ENCODE data around the gene PEX14.

Gene PEX14

DNA sequence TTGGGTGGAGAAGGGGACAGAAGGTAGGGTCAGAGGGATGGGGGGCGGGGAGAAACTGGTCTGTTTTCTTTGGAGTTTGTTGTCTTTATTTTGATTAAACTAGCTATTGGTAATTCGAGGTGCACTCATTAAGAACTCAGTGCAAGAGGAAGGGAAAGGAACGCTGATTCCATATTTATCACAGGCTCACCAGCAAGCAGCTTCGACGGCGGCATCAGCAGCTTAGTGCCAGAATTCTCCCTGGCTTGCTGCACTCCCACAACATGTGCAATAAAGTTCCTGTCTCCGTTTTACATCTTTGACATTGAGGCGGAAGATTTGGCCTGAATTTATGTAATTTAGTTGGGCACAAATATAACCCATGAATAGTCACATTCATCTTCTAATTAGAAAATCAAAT is 57.6 kb downstream of the PEX14 start:
- TF ChIP-seq EZH2phosphoT487 (conservative IDR thresholded peaks at IDR 0.05; ENCODE audit: low read length), result no peak
- TF ChIP-seq, protein P1, sequence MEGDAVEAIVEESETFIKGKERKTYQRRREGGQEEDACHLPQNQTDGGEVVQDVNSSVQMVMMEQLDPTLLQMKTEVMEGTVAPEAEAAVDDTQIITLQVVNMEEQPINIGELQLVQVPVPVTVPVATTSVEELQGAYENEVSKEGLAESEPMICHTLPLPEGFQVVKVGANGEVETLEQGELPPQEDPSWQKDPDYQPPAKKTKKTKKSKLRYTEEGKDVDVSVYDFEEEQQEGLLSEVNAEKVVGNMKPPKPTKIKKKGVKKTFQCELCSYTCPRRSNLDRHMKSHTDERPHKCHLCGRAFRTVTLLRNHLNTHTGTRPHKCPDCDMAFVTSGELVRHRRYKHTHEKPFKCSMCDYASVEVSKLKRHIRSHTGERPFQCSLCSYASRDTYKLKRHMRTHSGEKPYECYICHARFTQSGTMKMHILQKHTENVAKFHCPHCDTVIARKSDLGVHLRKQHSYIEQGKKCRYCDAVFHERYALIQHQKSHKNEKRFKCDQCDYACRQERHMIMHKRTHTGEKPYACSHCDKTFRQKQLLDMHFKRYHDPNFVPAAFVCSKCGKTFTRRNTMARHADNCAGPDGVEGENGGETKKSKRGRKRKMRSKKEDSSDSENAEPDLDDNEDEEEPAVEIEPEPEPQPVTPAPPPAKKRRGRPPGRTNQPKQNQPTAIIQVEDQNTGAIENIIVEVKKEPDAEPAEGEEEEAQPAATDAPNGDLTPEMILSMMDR (IDR thresholded peaks at IDR 0.05; ENCODE audit: insufficient read depth, low read length, poor library complexity, severe bottlenecking), result no peak
- Histone ChIP-seq H3K4me2 (ENCODE audit: low read depth, low read length, poor library complexity, severe bottlenecking) (no peak overlapping the region), H3K9me3 (ENCODE audit: insufficient read depth, low read length) (no peaks in the 10 kb centered on the region), H3K9ac (ENCODE audit: low read length) (no peak overlapping the region), H2AFZ (ENCODE audit: low read depth, low read length, severe bottlenecking) (no peak overlapping the region), H3K4me3 (ENCODE audit: insufficient read depth, low read length, poor library complexity, severe bottlenecking) (no peak overlapping the region), H3K9me2 (replicated peaks; ENCODE audit: insufficient read depth, low read length) (no peaks in the 10 kb centered on the region), H3K79me2 (ENCODE audit: insufficient read depth, low read length) (no peaks in the 10 kb centered on the region), H3F3A (ENCODE audit: insufficient read depth) (no peaks in the 10 kb centered on the region), H3K27ac (ENCODE audit: low read depth, low read length) (no peak overlapping the region), H4K20me1 (ENCODE audit: low read depth, low read length) (no peaks in the 10 kb centered on the region), H3K27me3 (ENCODE audit: low read length) (no peaks in the 10 kb centered on the region), H3K36me3 (ENCODE audit: low read length) (no peaks in the 10 kb centered on the region)

DNA sequence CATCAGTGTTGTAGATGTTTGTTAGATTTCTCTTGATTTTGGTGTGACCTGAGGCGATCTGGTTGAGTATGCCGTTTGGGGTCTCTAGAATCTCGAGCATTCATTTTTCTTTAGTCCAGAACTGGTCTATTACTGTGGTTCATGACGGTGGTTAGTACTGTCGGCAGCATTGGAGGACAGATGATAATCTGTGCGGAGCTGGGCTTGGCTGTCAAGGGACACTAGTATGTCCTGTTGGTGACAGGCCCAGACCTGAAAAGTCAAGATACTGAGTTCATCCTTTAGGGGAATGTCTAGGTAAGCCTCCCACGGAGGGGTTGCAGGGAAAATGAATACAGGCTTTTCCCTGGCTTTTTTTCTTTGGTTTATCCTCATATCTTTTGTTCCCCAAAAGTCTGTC is 59.8 kb downstream of the PEX14 start:
- Histone ChIP-seq H3K27ac (ENCODE audit: low read depth, low read length) (no peak overlapping the region), H3K36me3 (ENCODE audit: low read length) (no peaks in the 10 kb centered on the region), H4K20me1 (ENCODE audit: low read depth, low read length) (no peaks in the 10 kb centered on the region), H3K9me2 (replicated peaks; ENCODE audit: insufficient read depth, low read length) (no peaks in the 10 kb centered on the region), H2AFZ (ENCODE audit: low read depth, low read length, severe bottlenecking) (no peak overlapping the region), H3K4me2 (ENCODE audit: low read depth, low read length, poor library complexity, severe bottlenecking) (no peak overlapping the region), H3F3A (ENCODE audit: insufficient read depth) (no peaks in the 10 kb centered on the region), H3K9me3 (ENCODE audit: insufficient read depth, low read length) (no peaks in the 10 kb centered on the region), H3K9ac (ENCODE audit: low read length) (no peak overlapping the region), H3K79me2 (ENCODE audit: insufficient read depth, low read length) (no peaks in the 10 kb centered on the region), H3K4me3 (ENCODE audit: insufficient read depth, low read length, poor library complexity, severe bottlenecking) (no peak overlapping the region), H3K27me3 (ENCODE audit: low read length) (no peaks in the 10 kb centered on the region)
- no peak for TF ChIP-seq EZH2phosphoT487 (conservative IDR thresholded peaks at IDR 0.05; ENCODE audit: low read length)
- TF ChIP-seq, protein P1 (IDR thresholded peaks at IDR 0.05; ENCODE audit: insufficient read depth, low read length, poor library complexity, severe bottlenecking), result no peak

DNA sequence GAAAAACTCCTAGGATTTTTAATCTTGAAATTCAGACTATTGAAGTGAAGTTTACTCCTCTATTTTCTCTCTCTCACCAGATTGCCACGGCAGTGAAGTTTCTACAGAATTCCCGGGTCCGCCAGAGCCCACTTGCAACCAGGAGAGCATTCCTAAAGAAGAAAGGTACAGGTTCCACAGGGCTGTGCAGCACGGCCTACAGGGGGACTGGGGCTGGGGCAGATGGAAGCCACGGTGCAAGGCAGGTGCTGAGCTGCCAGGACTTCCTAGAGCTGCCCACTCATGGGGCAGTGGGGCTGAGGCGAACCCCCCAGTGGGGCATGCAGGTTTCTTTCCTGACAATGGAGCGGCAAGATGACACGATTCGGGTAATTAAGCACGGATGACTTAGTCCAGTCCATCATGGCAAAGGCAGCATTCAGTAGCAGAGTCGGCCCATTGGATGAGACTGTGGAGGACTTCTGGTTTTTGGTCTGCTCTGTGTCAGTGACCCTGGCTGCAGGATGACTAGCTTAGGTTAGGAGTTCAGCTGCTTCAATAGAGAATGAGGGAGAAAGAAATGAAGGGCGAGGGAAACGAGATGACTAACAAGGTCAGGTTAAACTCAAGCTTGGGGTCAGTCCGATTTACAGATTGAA is 61.5 kb downstream of the PEX14 start:
- Histone ChIP-seq H4K20me1 (ENCODE audit: low read depth, low read length) (no peaks in the 10 kb centered on the region), H2AFZ (ENCODE audit: low read depth, low read length, severe bottlenecking) (no peak overlapping the region), H3F3A (ENCODE audit: insufficient read depth) (no peaks in the 10 kb centered on the region), H3K4me2 (ENCODE audit: low read depth, low read length, poor library complexity, severe bottlenecking) (no peak overlapping the region), H3K9ac (ENCODE audit: low read length) (no peak overlapping the region), H3K79me2 (ENCODE audit: insufficient read depth, low read length) (no peaks in the 10 kb centered on the region), H3K27me3 (ENCODE audit: low read length) (no peaks in the 10 kb centered on the region), H3K9me2 (replicated peaks; ENCODE audit: insufficient read depth, low read length) (no peaks in the 10 kb centered on the region), H3K36me3 (ENCODE audit: low read length) (no peaks in the 10 kb centered on the region), H3K4me3 (ENCODE audit: insufficient read depth, low read length, poor library complexity, severe bottlenecking) (no peak overlapping the region), H3K9me3 (ENCODE audit: insufficient read depth, low read length) (no peaks in the 10 kb centered on the region), H3K27ac (ENCODE audit: low read depth, low read length) (no peak overlapping the region)
- TF ChIP-seq, protein P1 (IDR thresholded peaks at IDR 0.05; ENCODE audit: insufficient read depth, low read length, poor library complexity, severe bottlenecking), result no peak
- no peak for TF ChIP-seq EZH2phosphoT487 (conservative IDR thresholded peaks at IDR 0.05; ENCODE audit: low read length)
